Stimulated activated CD8-positive, alpha-beta memory T cell treated with anti-CD3 and anti-CD28 coated beads, Interleukin-15, amount 100 ng/mL, for 48 hours (primary cell): ENCODE results near the gene TMPRSS11E.
"Not testable (repeated sequence)": the region's sequence is repeated elsewhere in the genome, so short reads cannot be mapped to it uniquely, and the experiment has no call there.

Experiments used
- DNase-seq, 2 donors: peaks; one replicate each; pipeline ENCODE4 v3.0.0-alpha.2; 2020; ENCODE audit warnings: low read depth in 2 of 2

TMPRSS11E gene

GRCh38 chr4:68461790-68462189 lies 14.5 kb downstream of the TMPRSS11E start:
- no peak for DNase-seq

GRCh38 chr4:68462691-68463090 lies 15.4 kb downstream of the TMPRSS11E start:
- no peak for DNase-seq

- no peak for DNase-seq
Observed at GRCh38 chr4:68463796-68464195, 16.5 kb downstream of the TMPRSS11E start.

- DNase-seq, result no peak
Observed at GRCh38 chr4:68465058-68465457, 17.8 kb downstream of the TMPRSS11E start.

- no peak for DNase-seq
Observed at GRCh38 chr4:68466185-68466584, 18.9 kb downstream of the TMPRSS11E start.

- no peak for DNase-seq
Observed at GRCh38 chr4:68466751-68467150, 19.5 kb downstream of the TMPRSS11E start.

GRCh38 chr4:68469482-68469881 lies 22.2 kb downstream of the TMPRSS11E start:
- DNase-seq, result no peak

GRCh38 chr4:68476191-68476590 lies 28.9 kb downstream of the TMPRSS11E start:
- no peak for DNase-seq

- DNase-seq, result no peak
Observed at GRCh38 chr4:68489338-68489737, 42.1 kb downstream of the TMPRSS11E start.

- DNase-seq, result no peak
Observed at GRCh38 chr4:68490826-68491457, 43.7 kb downstream of the TMPRSS11E start.

- no peak for DNase-seq
Observed at GRCh38 chr4:68494688-68495087, 47.4 kb downstream of the TMPRSS11E start.

- peak; percentile 4 to 9 for DNase-seq
Observed at GRCh38 chr4:68498413-68499007, 51.2 kb downstream of the TMPRSS11E start.

GRCh38 chr4:68499021-68499420 lies 51.8 kb downstream of the TMPRSS11E start:
- DNase-seq, result no peak

- DNase-seq, result not testable (repeated sequence)
Observed at GRCh38 chr4:68503462-68503861, 56.2 kb downstream of the TMPRSS11E start.

GRCh38 chr4:68504836-68505235 lies 57.6 kb downstream of the TMPRSS11E start:
- DNase-seq, result not testable (repeated sequence)

GRCh38 chr4:68505452-68505851 lies 58.2 kb downstream of the TMPRSS11E start:
- DNase-seq, result not testable (repeated sequence)

GRCh38 chr4:68518889-68519288 lies 71.6 kb downstream of the TMPRSS11E start:
- DNase-seq, result no peak

- DNase-seq, result no peak
Observed at GRCh38 chr4:68520985-68521384, 73.7 kb downstream of the TMPRSS11E start.

GRCh38 chr4:68522232-68522631 lies 75.0 kb downstream of the TMPRSS11E start:
- not testable (repeated sequence) for DNase-seq

GRCh38 chr4:68535974-68536373 lies 88.7 kb downstream of the TMPRSS11E start:
- no peak for DNase-seq

- no peak for DNase-seq
Observed at GRCh38 chr4:68536375-68536774, 89.1 kb downstream of the TMPRSS11E start.

- not testable (repeated sequence) for DNase-seq
Observed at GRCh38 chr4:68542742-68543141, 95.5 kb downstream of the TMPRSS11E start.
